Neural progenitor cell (in vitro differentiated cells): Measurements from ENCODE around the gene BTBD3. TPM values are rescaled to one million over a fixed set of nuclear protein-coding genes. Genes with fewer than 3 reads are reported as not detected.

Source experiments
- DNase-seq: peaks from one replicate; pipeline ENCODE4 v3.0.0-alpha.2; 2016; ENCODE audit warnings: low spot score
- H2AFZ ChIP-seq: fragments of 200-600 bp; sonication (generic); replicated peaks from 2 replicates; pipeline ENCODE4 v1.6.1; 2016; ENCODE audit warnings: antibody characterized with exemption
- H3F3A ChIP-seq: fragments of 200-600 bp; sonication (generic); 2 replicates; pipeline ENCODE4 v1.6.1; 2016; ENCODE audit warnings: antibody characterized with exemption, low read depth
- H3K27ac ChIP-seq: fragments of 200-600 bp; sonication (generic); 2 replicates; pipeline ENCODE4 v1.5.1; 2016; ENCODE audit warnings: mild to moderate bottlenecking
- H3K27me3 ChIP-seq: fragments of 200-600 bp; sonication (generic); 2 replicates; pipeline ENCODE4 v1.6.1; 2016; ENCODE audit warnings: mild to moderate bottlenecking, moderate library complexity
- H3K36me3 ChIP-seq: fragments of 200-600 bp; sonication (generic); 2 replicates; pipeline ENCODE4 v1.5.1; 2016
- H3K4me1 ChIP-seq: fragments of 200-600 bp; sonication (generic); 2 replicates; pipeline ENCODE4 v1.6.1; 2016; ENCODE audit warnings: mixed run types
- H3K4me2 ChIP-seq: fragments of 200-600 bp; sonication (generic); 2 replicates; pipeline ENCODE4 v1.6.1; 2016
- H3K4me3 ChIP-seq: fragments of 200-600 bp; sonication (generic); 2 replicates; pipeline ENCODE4 v1.5.1; 2016
- H3K79me2 ChIP-seq: fragments of 200-600 bp; sonication (generic); 2 replicates; pipeline ENCODE4 v1.6.1; 2016; ENCODE audit warnings: low read depth
- H3K9ac ChIP-seq: fragments of 200-600 bp; sonication (generic); 2 replicates; pipeline ENCODE4 v1.6.1; 2016
- H3K9me3 ChIP-seq: fragments of 200-600 bp; sonication (generic); 2 replicates; pipeline ENCODE4 v1.5.1; 2016; ENCODE audit warnings: low read depth
- H4K20me1 ChIP-seq: fragments of 200-600 bp; sonication (generic); 2 replicates; pipeline ENCODE4 v1.6.1; 2016; ENCODE audit warnings: low read depth
- H3K27ac Mint-ChIP-seq: 3 replicates; pipeline ENCODE4 v1.8.0; 2021; ENCODE audit warnings: mixed read lengths
- H3K27me3 Mint-ChIP-seq: 2 replicates; pipeline ENCODE4 v1.8.0; 2022; ENCODE audit warnings: low read depth, mild to moderate bottlenecking, inconsistent platforms, moderate library complexity, mixed read lengths; ENCODE audit not compliant: insufficient read depth
- H3K36me3 Mint-ChIP-seq: 3 replicates; pipeline ENCODE4 v1.8.0; 2021; ENCODE audit warnings: mixed read lengths
- H3K4me1 Mint-ChIP-seq: 3 replicates; pipeline ENCODE4 v1.8.0; 2021; ENCODE audit warnings: mixed read lengths
- H3K4me3 Mint-ChIP-seq: 3 replicates; pipeline ENCODE4 v1.8.0; 2021; ENCODE audit warnings: mild to moderate bottlenecking, moderate library complexity, mixed read lengths
- H3K9me3 Mint-ChIP-seq: 3 replicates; pipeline ENCODE4 v1.8.0; 2020; ENCODE audit warnings: mixed read lengths
- EZH2 ChIP-seq: fragments of 200-600 bp; sonication (generic); IDR thresholded peaks from 2 replicates; pipeline ENCODE4 v1.6.1; 2017; ENCODE audit warnings: antibody characterized with exemption, mild to moderate bottlenecking, moderate library complexity
- EZH2phosphoT487 ChIP-seq: fragments of 200-600 bp; sonication (generic); IDR thresholded peaks from 2 replicates; pipeline ENCODE4 v1.6.1; 2017; ENCODE audit warnings: antibody characterized with exemption
- total RNA-seq: library from RNA; depleted of rRNA; stranded (reverse); fragments of >200 nt; gene quantifications from 2 replicates; pipeline ENCODE4 v1.2.3, GENCODE V29; 2015; ENCODE audit warnings: low replicate concordance
- TF ChIP-seq, protein P1 (sequence below): fragments of 200-600 bp; sonication (generic); IDR thresholded peaks from 2 replicates; pipeline ENCODE4 v1.5.1; 2017; ENCODE audit warnings: antibody characterized with exemption, mild to moderate bottlenecking

The BTBD3 gene
- total RNA-seq, 1 donor from 2014 or later: 114 TPM

DNA sequence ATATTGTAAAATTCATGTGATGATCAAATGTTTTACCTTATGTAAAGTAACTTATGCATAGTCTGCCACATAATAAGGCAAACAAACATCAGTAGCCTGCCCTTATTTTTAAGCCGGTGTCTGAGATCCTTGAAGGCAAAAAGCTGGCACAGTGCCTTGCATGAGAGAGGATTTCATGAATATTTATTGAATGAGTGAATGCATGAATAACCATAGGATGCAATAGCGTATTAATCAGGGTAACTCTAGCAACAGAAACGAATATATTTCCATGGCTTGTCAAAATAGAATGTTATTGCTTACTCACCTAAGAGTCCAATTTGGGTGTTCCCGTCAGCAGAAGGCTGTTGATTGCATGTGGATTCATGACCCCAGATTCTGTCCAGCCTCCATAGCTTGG lies 34.9 kb downstream of the BTBD3 start:
- Histone ChIP-seq H3K4me1 (no peaks in the 10 kb centered on the region), H3K4me2 (no peak overlapping the region), H3F3A (no peaks in the 10 kb centered on the region), H3K79me2 (no peaks in the 10 kb centered on the region), H3K27me3 (no peaks in the 10 kb centered on the region), H3K9ac (no peak overlapping the region), H3K27ac (no peak overlapping the region), H4K20me1 (no peaks in the 10 kb centered on the region), H2AFZ (no peak overlapping the region), H3K9me3 (no peaks in the 10 kb centered on the region), H3K36me3 (no peaks in the 10 kb centered on the region), H3K4me3 (no peak overlapping the region)
- Mint-ChIP-seq H3K36me3 (peaks cover 3% of the 10 kb centered on the region), H3K27me3 (peaks cover 2% of the 10 kb centered on the region), H3K27ac (no peak overlapping the region), H3K4me3 (no peak overlapping the region), H3K4me1 (no peaks in the 10 kb centered on the region), H3K9me3 (peaks cover 6% of the 10 kb centered on the region)
- DNase-seq: no peak
- TF ChIP-seq EZH2phosphoT487 (no peak), EZH2 (no peak)
- TF ChIP-seq, protein P1, sequence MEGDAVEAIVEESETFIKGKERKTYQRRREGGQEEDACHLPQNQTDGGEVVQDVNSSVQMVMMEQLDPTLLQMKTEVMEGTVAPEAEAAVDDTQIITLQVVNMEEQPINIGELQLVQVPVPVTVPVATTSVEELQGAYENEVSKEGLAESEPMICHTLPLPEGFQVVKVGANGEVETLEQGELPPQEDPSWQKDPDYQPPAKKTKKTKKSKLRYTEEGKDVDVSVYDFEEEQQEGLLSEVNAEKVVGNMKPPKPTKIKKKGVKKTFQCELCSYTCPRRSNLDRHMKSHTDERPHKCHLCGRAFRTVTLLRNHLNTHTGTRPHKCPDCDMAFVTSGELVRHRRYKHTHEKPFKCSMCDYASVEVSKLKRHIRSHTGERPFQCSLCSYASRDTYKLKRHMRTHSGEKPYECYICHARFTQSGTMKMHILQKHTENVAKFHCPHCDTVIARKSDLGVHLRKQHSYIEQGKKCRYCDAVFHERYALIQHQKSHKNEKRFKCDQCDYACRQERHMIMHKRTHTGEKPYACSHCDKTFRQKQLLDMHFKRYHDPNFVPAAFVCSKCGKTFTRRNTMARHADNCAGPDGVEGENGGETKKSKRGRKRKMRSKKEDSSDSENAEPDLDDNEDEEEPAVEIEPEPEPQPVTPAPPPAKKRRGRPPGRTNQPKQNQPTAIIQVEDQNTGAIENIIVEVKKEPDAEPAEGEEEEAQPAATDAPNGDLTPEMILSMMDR: no peak

DNA sequence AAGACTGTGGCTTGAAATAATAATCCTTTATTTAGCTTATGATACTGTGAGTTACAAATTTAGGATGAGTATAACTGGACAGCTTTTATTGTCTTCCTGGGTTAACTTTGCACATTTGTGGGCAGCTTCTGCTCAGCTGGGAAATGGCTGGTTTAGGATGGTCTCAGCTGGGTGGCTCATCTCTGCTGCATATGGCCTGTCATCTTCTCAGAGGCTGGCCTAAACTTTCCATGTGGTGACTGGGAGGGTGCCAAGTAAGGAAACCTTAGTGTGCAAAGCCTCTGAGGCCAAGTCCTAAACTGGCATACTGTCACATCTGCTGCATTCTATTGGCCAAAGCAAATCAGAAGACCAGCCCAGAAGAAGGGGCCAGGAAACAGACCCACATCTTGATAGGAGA lies 40.2 kb downstream of the BTBD3 start:
- Histone ChIP-seq H3K9ac (no peak overlapping the region), H2AFZ (no peak overlapping the region), H3K27ac (no peak overlapping the region), H4K20me1 (no peaks in the 10 kb centered on the region), H3F3A (no peaks in the 10 kb centered on the region), H3K79me2 (no peaks in the 10 kb centered on the region), H3K4me3 (no peak overlapping the region), H3K36me3 (no peaks in the 10 kb centered on the region), H3K4me1 (no peaks in the 10 kb centered on the region), H3K4me2 (no peak overlapping the region), H3K27me3 (no peaks in the 10 kb centered on the region), H3K9me3 (no peaks in the 10 kb centered on the region)
- no peaks in the 10 kb centered on the region for H3K4me1 Mint-ChIP-seq
- DNase-seq: no peak
- peaks cover 6% of the 10 kb centered on the region for H3K9me3 Mint-ChIP-seq
- H3K4me3 Mint-ChIP-seq: no peak overlapping the region
- peaks cover 3% of the 10 kb centered on the region for H3K36me3 Mint-ChIP-seq
- TF ChIP-seq EZH2phosphoT487 (no peak), EZH2 (no peak)
- TF ChIP-seq, protein P1: no peak
- peaks cover 2% of the 10 kb centered on the region for H3K27me3 Mint-ChIP-seq
- H3K27ac Mint-ChIP-seq: no peak overlapping the region

DNA sequence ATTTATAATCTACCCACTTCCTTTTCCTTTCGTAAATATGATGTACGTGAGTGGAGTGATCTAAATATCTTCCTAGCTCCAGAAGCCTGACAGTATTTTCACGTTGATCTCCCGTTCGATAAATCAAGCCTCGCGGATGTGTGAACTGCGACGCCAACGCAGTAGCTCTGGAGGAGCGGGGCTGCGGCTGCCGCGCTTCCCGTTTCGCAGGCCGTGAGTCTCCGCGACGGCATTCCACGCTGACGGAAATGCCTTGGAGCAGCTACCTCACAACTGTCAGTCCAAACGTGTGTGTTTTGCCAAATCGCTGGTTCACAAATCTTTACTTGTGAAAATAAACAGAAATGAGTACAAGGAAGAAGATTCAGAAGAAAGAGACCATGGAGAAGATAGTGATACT lies 41.2 kb downstream of the BTBD3 start:
- Mint-ChIP-seq H3K27ac (no peak overlapping the region), H3K9me3 (peaks cover 6% of the 10 kb centered on the region), H3K27me3 (peaks cover 2% of the 10 kb centered on the region), H3K4me3 (no peak overlapping the region), H3K4me1 (no peaks in the 10 kb centered on the region), H3K36me3 (peaks cover 3% of the 10 kb centered on the region)
- Histone ChIP-seq H3K27ac (no peak overlapping the region), H2AFZ (no peak overlapping the region), H3K36me3 (no peaks in the 10 kb centered on the region), H3F3A (no peaks in the 10 kb centered on the region), H3K79me2 (no peaks in the 10 kb centered on the region), H4K20me1 (no peaks in the 10 kb centered on the region), H3K4me3 (no peak overlapping the region), H3K9ac (no peak overlapping the region), H3K9me3 (no peaks in the 10 kb centered on the region), H3K27me3 (no peaks in the 10 kb centered on the region), H3K4me2 (no peak overlapping the region), H3K4me1 (no peaks in the 10 kb centered on the region)
- TF ChIP-seq, protein P1: no peak
- no peak for TF ChIP-seq EZH2phosphoT487
- no peak for TF ChIP-seq EZH2
- no peak for DNase-seq

DNA sequence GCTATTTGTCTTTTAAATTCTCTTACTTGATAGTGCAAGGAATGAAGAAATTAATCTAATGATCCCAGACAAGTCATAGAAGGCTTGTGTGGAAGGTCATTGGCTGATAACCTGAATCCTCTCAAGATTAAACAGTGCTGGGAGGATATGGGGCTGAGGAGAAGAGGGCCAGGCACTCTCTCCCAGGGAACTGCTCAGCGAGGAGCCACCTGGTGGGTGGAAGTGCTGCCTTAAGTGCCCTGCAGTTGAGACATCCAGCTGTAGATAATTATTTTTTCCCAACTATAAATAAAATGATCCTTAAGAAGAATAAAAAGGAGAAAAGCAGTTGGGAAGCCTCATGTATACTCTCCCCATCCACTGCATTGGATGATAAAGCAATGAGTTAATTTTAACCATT lies 47.9 kb downstream of the BTBD3 start:
- H3K27me3 Mint-ChIP-seq: no peaks in the 10 kb centered on the region
- no peak overlapping the region for H3K9ac ChIP-seq
- no peak overlapping the region for H2AFZ ChIP-seq
- no peak overlapping the region for H3K4me3 Mint-ChIP-seq
- H3K4me2 ChIP-seq: no peak overlapping the region
- H3K27ac Mint-ChIP-seq: no peak overlapping the region
- no peaks in the 10 kb centered on the region for H3K9me3 Mint-ChIP-seq
- H3K4me1 ChIP-seq: no peaks in the 10 kb centered on the region
- no peaks in the 10 kb centered on the region for H3K36me3 ChIP-seq
- no peak overlapping the region for H3K27ac ChIP-seq
- no peaks in the 10 kb centered on the region for H3F3A ChIP-seq
- H3K27me3 ChIP-seq: no peaks in the 10 kb centered on the region
- no peaks in the 10 kb centered on the region for H3K36me3 Mint-ChIP-seq
- no peaks in the 10 kb centered on the region for H3K4me1 Mint-ChIP-seq
- H3K4me3 ChIP-seq: no peak overlapping the region
- H3K9me3 ChIP-seq: no peaks in the 10 kb centered on the region
- no peak for TF ChIP-seq EZH2phosphoT487
- no peak for TF ChIP-seq EZH2
- TF ChIP-seq, protein P1: no peak
- no peak for DNase-seq
- no peaks in the 10 kb centered on the region for H4K20me1 ChIP-seq
- H3K79me2 ChIP-seq: no peaks in the 10 kb centered on the region
